A549 (cell line): ENCODE results near the gene MRPS5. TPM values are rescaled to one million over a fixed set of nuclear protein-coding genes. Genes with fewer than 3 reads are reported as not detected.

ENCODE experiments used
- ATAC-seq, 2 experiments: fragments of 200-7000 bp in 1 of 2; fragments of >200 bp in 1 of 2; cut with Nextera tagmentation in 1 of 2; cut with Tn5 transposase in 1 of 2; 3 replicates each; pipeline versions ENCODE4 v1.8.0 to v1.9.1; 2018 to 2020; ENCODE audit warnings: mild to moderate bottlenecking in 1 of 2, moderate library complexity in 1 of 2
- CTCF ChIA-PET: fragments of 300-600 bp; sonication (Branson Sonifier 250); formaldehyde crosslinking; extraction: SDS; loops from one replicate; lab custom pipeline; 2021; ENCODE audit warnings: antibody characterized with exemption, inconsistent platforms; lab: Yijun Ruan, JAX
- POLR2A ChIA-PET: fragments of 350-600 bp; formaldehyde crosslinking; extraction: SDS; loops from one replicate; lab custom pipeline; 2021; ENCODE audit warnings: antibody characterized with exemption, inconsistent platforms; lab: Yijun Ruan, JAX
- DNase-seq, 2 experiments: peaks; one replicate each; pipeline versions ENCODE4 v3.0.0 to v3.0.0-alpha.2; 2011 to 2016; ENCODE audit warnings: low read depth in 1 of 2, low spot score in 1 of 2
- FAIRE-seq: peaks from 2 replicates; lab custom pipeline; 2011; peaks lifted over from hg19 to GRCh38; lab: Jason Lieb, UNC
- H3K27ac ChIP-seq, 2 experiments: fragments of >200 bp; sonication (Bioruptor Twin); formaldehyde crosslinking; 3 replicates each; pipeline ENCODE4 v1.5.1; 2016 to 2017
- H3K4me1 ChIP-seq: fragments of >200 bp; sonication (Bioruptor Twin); formaldehyde crosslinking; 3 replicates; pipeline ENCODE4 v1.6.1; 2016
- H3K4me2 ChIP-seq: fragments of >200 bp; sonication (Bioruptor Twin); formaldehyde crosslinking; 3 replicates; pipeline ENCODE4 v1.6.1; 2016
- H3K4me3 ChIP-seq: fragments of >200 bp; sonication (Bioruptor Twin); formaldehyde crosslinking; 3 replicates; pipeline ENCODE4 v1.5.1; 2016
- H3K9me3 ChIP-seq: fragments of >200 bp; sonication (Bioruptor Twin); formaldehyde crosslinking; 3 replicates; pipeline ENCODE4 v1.6.1; 2016
- BCL3 ChIP-seq: fragments of >200 bp; sonication (Bioruptor Twin); formaldehyde crosslinking; IDR thresholded peaks from 3 replicates; pipeline ENCODE4 v1.6.1; 2016
- BHLHE40 ChIP-seq: IDR thresholded peaks from 2 replicates; pipeline ENCODE4 v1.6.1; 2012; ENCODE audit warnings: low read depth, low read length, inconsistent platforms
- CBX2 ChIP-seq: fragments of 200-600 bp; sonication (generic); IDR thresholded peaks from 2 replicates; pipeline ENCODE4 v1.6.1; 2016; ENCODE audit warnings: low read depth, mild to moderate bottlenecking, borderline replicate concordance
- CBX8 ChIP-seq: fragments of 200-600 bp; sonication (generic); IDR thresholded peaks from 2 replicates; pipeline ENCODE4 v1.6.1; 2016
- CEBPB ChIP-seq, 2 experiments: fragments of >200 bp in 1 of 2; sonication (Bioruptor Twin) in 1 of 2; formaldehyde crosslinking in 1 of 2; IDR thresholded peaks; 2 replicates each; pipeline ENCODE4 v1.6.1; 2012 to 2016
- EP300 ChIP-seq, 2 experiments: fragments of >200 bp; sonication (Bioruptor Twin); formaldehyde crosslinking; IDR thresholded peaks; 2 replicates in 1 of 2; 3 replicates in 1 of 2; pipeline ENCODE4 v1.6.1; 2016 to 2017
- ESRRA ChIP-seq: fragments of 150-350 bp; IDR thresholded peaks from 2 replicates; pipeline ENCODE4 v1.6.1; 2014; ENCODE audit warnings: mild to moderate bottlenecking, low read length, borderline replicate concordance
- GATA3 ChIP-seq: IDR thresholded peaks from 2 replicates; pipeline ENCODE4 v1.6.1; 2012; ENCODE audit warnings: borderline replicate concordance
- HDAC2 ChIP-seq: fragments of 200-600 bp; sonication (generic); IDR thresholded peaks from 2 replicates; pipeline ENCODE4 v1.6.1; 2016
- HEYL ChIP-seq: fragments of 250-450 bp; sonication (Bioruptor Pico); IDR thresholded peaks from 2 replicates; pipeline ENCODE4 v1.8.0; 2021; ENCODE audit warnings: mild to moderate bottlenecking, moderate library complexity
- HOXB5 ChIP-seq: fragments of 250-450 bp; sonication (Bioruptor Pico); IDR thresholded peaks from 2 replicates; pipeline ENCODE4 v1.5.0; 2020; ENCODE audit warnings: mild to moderate bottlenecking, moderate library complexity
- JUNB ChIP-seq: fragments of >200 bp; sonication (Bioruptor Twin); formaldehyde crosslinking; IDR thresholded peaks from 2 replicates; pipeline ENCODE4 v1.6.1; 2016
- KDM1A ChIP-seq: fragments of 200-600 bp; sonication (generic); IDR thresholded peaks from 2 replicates; pipeline ENCODE4 v1.6.1; 2016; ENCODE audit warnings: low read depth, mild to moderate bottlenecking
- KDM5A ChIP-seq: fragments of 200-600 bp; sonication (generic); IDR thresholded peaks from 2 replicates; pipeline ENCODE4 v1.6.1; 2016; ENCODE audit warnings: antibody characterized with exemption, mild to moderate bottlenecking
- MAFK ChIP-seq: fragments of 450-650 bp; IDR thresholded peaks from 2 replicates; pipeline ENCODE4 v1.6.1; 2014; ENCODE audit not compliant: partially characterized antibody
- MAX ChIP-seq: IDR thresholded peaks from 2 replicates; pipeline ENCODE4 v1.6.1; 2012
- NFE2L2 ChIP-seq: fragments of 150-350 bp; conservative IDR thresholded peaks from 2 replicates; pipeline ENCODE4 v1.6.1; 2014; ENCODE audit warnings: low read length
- NPAS2 ChIP-seq: fragments of 250-450 bp; sonication (Bioruptor Pico); IDR thresholded peaks from 2 replicates; pipeline ENCODE4 v1.8.0; 2022; ENCODE audit warnings: mild to moderate bottlenecking, moderate library complexity, borderline replicate concordance
- PHF8 ChIP-seq: fragments of 200-600 bp; sonication (generic); IDR thresholded peaks from 2 replicates; pipeline ENCODE4 v1.6.1; 2016; ENCODE audit warnings: low read depth, mild to moderate bottlenecking, antibody characterized with exemption, moderate library complexity, borderline replicate concordance
- REST ChIP-seq: fragments of 200-600 bp; sonication (generic); IDR thresholded peaks from 2 replicates; pipeline ENCODE4 v1.6.1; 2016; ENCODE audit warnings: antibody characterized with exemption, mild to moderate bottlenecking, moderate library complexity
- SREBF2 ChIP-seq: fragments of 450-650 bp; IDR thresholded peaks from 2 replicates; pipeline ENCODE4 v1.6.1; 2014; ENCODE audit warnings: mild to moderate bottlenecking, moderate library complexity
- TFCP2L1 ChIP-seq: fragments of 250-450 bp; sonication (Bioruptor Pico); IDR thresholded peaks from 2 replicates; pipeline ENCODE4 v1.5.0; 2021; ENCODE audit warnings: mild to moderate bottlenecking
- ZFP36 ChIP-seq: fragments of 450-650 bp; IDR thresholded peaks from 2 replicates; pipeline ENCODE4 v1.6.1; 2014; ENCODE audit warnings: borderline replicate concordance; ENCODE audit not compliant: partially characterized antibody
- WGBS: methylation state at CpG from one replicate; pipeline ENCODE4 v1.1.6; 2017; ENCODE audit errors: missing lambda C conversion rate; 5-methylcytosine and 5-hydroxymethylcytosine counted together
- polyA plus RNA-seq, 4 experiments: library from polyadenylated mRNA; depleted of rRNA in 3 of 4; stranded (reverse); fragments of >200 nt; fragmentation: RNase III in 1 of 4; extraction: RNeasy Plus Mini Kit Qiagen cat#74134 plus additional on column Dnase treatment in 1 of 4; gene quantifications; 2 replicates in 3 of 4; 3 replicates in 1 of 4; pipeline ENCODE4 v1.2.3, GENCODE V29; 2011 to 2017
- TF ChIP-seq, protein P1 (sequence below): fragments of 250-450 bp; sonication (Bioruptor Pico); IDR thresholded peaks from 2 replicates; pipeline ENCODE4 v1.5.0; 2021; ENCODE audit warnings: mild to moderate bottlenecking, moderate library complexity, borderline replicate concordance
- TF ChIP-seq, protein P2 (sequence below): IDR thresholded peaks from 2 replicates; pipeline ENCODE4 v1.6.1; 2012

Gene MRPS5
- polyA plus RNA-seq, 2 of the 4 experiments (the other 2 are of a cell fraction), result 103 to 123 TPM

- Histone ChIP-seq H3K4me2 (no peak overlapping the region), H3K4me3 (no peak overlapping the region), H3K4me1 (no peaks in the 10 kb centered on the region), H3K9me3 (peaks cover 3% of the 10 kb centered on the region; the same call in 1 of the 3 replicates), H3K27ac (no peak overlapping the region)
- DNase-seq (no peak), FAIRE-seq (no peak), ATAC-seq (no peak)
- ChIA-PET POLR2A (no interaction called here), CTCF (interaction anchor here (7.5 kb wide), 1 partner anchor 18 kb away, joined by 70 read pairs; no protein-coding TSS in a partner anchor)
- WGBS, result 73% methylated on average over 17 of the region's 17 CpGs
- TF ChIP-seq GATA3, result no peak
- TF ChIP-seq HOXB5 (CRISPR knock-in tag), result no peak
- no peak for TF ChIP-seq TFCP2L1 (CRISPR knock-in tag)
- no peak for TF ChIP-seq NPAS2 (CRISPR knock-in tag)
- TF ChIP-seq KDM5A, result no peak
- no peak for TF ChIP-seq MAFK
- no peak for TF ChIP-seq CEBPB (IDR thresholded peaks at IDR 0.05)
- TF ChIP-seq KDM1A, result no peak
- no peak for TF ChIP-seq EP300 (IDR thresholded peaks at IDR 0.05)
Observed at GRCh38 chr2:95060446-95061118, 61.0 kb downstream of the MRPS5 start.

- CTCF ChIA-PET, result interaction anchor here (2.0 to 7.5 kb wide), 3 partner anchors 17 to 20 kb away, joined by 5 to 70 read pairs (median 9); no protein-coding TSS in a partner anchor
- no peaks in the 10 kb centered on the region for H3K9me3 ChIP-seq
- H3K4me2 ChIP-seq, result no peak overlapping the region
- H3K27ac ChIP-seq, result no peak overlapping the region
- POLR2A ChIA-PET, result no interaction called here
- H3K4me1 ChIP-seq, result no peaks in the 10 kb centered on the region
- peak in 1 of 2 experiments; percentile 8; a peak in 1 of 6 replicates for ATAC-seq
- 40% methylated on average over 10 of the region's 12 CpGs for WGBS
- no peak overlapping the region for H3K4me3 ChIP-seq
- TF ChIP-seq GATA3, result no peak
- TF ChIP-seq CBX8, result no peak
- TF ChIP-seq REST, result no peak
- TF ChIP-seq NFE2L2, result no peak
- TF ChIP-seq CBX2, result no peak
- TF ChIP-seq, all 56 proteins: peak for 0
- no peak for FAIRE-seq
- no peak for DNase-seq
Observed at GRCh38 chr2:95059656-95060370, 61.8 kb downstream of the MRPS5 start.

GRCh38 chr2:95058989-95059641, 62.5 kb downstream of the MRPS5 start:
- no peak overlapping the region for H3K4me3 ChIP-seq
- H3K4me1 ChIP-seq, result no peaks in the 10 kb centered on the region
- WGBS, result 45% methylated on average over 8 of the region's 11 CpGs
- DNase-seq (no peak), ATAC-seq (no peak), FAIRE-seq (no peak)
- no peaks in the 10 kb centered on the region; the same call in 2 of the 3 replicates for H3K9me3 ChIP-seq
- ChIA-PET POLR2A (no interaction called here), CTCF (interaction anchor here (2.0 to 2.4 kb wide), 2 partner anchors 18 to 20 kb away, joined by 5 to 9 read pairs; no protein-coding TSS in a partner anchor)
- H3K4me2 ChIP-seq, result no peak overlapping the region
- H3K27ac ChIP-seq, result no peak overlapping the region
- TF ChIP-seq MAX (no peak), BHLHE40 (no peak), TFCP2L1 (CRISPR knock-in tag) (no peak), HEYL (CRISPR knock-in tag) (no peak), ZFP36 (no peak), PHF8 (no peak), JUNB (no peak), SREBF2 (no peak), BCL3 (no peak), KDM1A (no peak), ESRRA (no peak), HDAC2 (no peak)
- TF ChIP-seq, protein P1, sequence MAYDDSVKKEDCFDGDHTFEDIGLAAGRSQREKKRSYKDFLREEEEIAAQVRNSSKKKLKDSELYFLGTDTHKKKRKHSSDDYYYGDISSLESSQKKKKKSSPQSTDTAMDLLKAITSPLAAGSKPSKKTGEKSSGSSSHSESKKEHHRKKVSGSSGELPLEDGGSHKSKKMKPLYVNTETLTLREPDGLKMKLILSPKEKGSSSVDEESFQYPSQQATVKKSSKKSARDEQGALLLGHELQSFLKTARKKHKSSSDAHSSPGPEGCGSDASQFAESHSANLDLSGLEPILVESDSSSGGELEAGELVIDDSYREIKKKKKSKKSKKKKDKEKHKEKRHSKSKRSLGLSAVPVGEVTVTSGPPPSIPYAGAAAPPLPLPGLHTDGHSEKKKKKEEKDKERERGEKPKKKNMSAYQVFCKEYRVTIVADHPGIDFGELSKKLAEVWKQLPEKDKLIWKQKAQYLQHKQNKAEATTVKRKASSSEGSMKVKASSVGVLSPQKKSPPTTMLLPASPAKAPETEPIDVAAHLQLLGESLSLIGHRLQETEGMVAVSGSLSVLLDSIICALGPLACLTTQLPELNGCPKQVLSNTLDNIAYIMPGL, result no peak
- TF ChIP-seq, protein P2, sequence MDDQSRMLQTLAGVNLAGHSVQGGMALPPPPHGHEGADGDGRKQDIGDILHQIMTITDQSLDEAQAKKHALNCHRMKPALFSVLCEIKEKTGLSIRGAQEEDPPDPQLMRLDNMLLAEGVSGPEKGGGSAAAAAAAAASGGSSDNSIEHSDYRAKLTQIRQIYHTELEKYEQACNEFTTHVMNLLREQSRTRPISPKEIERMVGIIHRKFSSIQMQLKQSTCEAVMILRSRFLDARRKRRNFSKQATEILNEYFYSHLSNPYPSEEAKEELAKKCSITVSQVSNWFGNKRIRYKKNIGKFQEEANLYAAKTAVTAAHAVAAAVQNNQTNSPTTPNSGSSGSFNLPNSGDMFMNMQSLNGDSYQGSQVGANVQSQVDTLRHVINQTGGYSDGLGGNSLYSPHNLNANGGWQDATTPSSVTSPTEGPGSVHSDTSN, result no peak
